ENCODE data around the gene ARHGAP24. TPM values are rescaled to one million over a fixed set of nuclear protein-coding genes. Genes with fewer than 3 reads are reported as not detected.

ARHGAP24 gene
- total and polyA plus RNA-seq, 10 of the 15 experiments (the other 5 are each of a cell fraction or from before 2014, with no cell fraction given), result 0.10 to 4.2 (median 0.52) TPM

- TF ChIP-seq E2F4 (IDR thresholded peaks at IDR 0.05; ENCODE audit: low read depth, low read length), result no peak
- no peak for TF ChIP-seq MXI1 (IDR thresholded peaks at IDR 0.05; ENCODE audit: low read depth, low read length)
- TF ChIP-seq CEBPB (IDR thresholded peaks at IDR 0.05; ENCODE audit: borderline replicate concordance in 1 of 2, low read depth in 2 of 2, low read length in 2 of 2), result no peak
- no peak for TF ChIP-seq HDAC6 (IDR thresholded peaks at IDR 0.05; ENCODE audit: unreplicated experiment)
- no peak for TF ChIP-seq USF2 (IDR thresholded peaks at IDR 0.05; ENCODE audit: borderline replicate concordance, low read depth, low read length)
- TF ChIP-seq POLR2AphosphoS5 (IDR thresholded peaks at IDR 0.05; ENCODE audit: low read length), result no peak
- no peak for TF ChIP-seq NRF1 (conservative IDR thresholded peaks at IDR 0.05; ENCODE audit: low read depth, low read length)
- TF ChIP-seq IRF5 (IDR thresholded peaks at IDR 0.05; ENCODE audit: borderline replicate concordance), result no peak
These were observed 165.0 kb downstream of the ARHGAP24 start (continued) for GRCh38 chr4:85639946-85640345.
